Testis (tissue), 3 donors: Measurements from ENCODE around the gene CDH23. TPM values are rescaled to one million over a fixed set of nuclear protein-coding genes. Genes with fewer than 3 reads are reported as not detected.

ENCODE experiments used
- DNase-seq: peaks from one replicate; pipeline ENCODE4 v3.0.0-alpha.2; 2019
- H3K27ac ChIP-seq, 2 donors: fragments of 200-600 bp; sonication (generic); one replicate each; pipeline ENCODE4 v1.5.1; 2019
- H3K27me3 ChIP-seq: fragments of 200-600 bp; sonication (generic); one replicate; pipeline ENCODE4 v1.5.1; 2019
- H3K36me3 ChIP-seq: fragments of 200-600 bp; sonication (generic); one replicate; pipeline ENCODE4 v1.5.1; 2017; ENCODE audit warnings: low read depth; ENCODE audit errors: missing control alignments
- H3K4me1 ChIP-seq: fragments of 200-600 bp; sonication (generic); one replicate; pipeline ENCODE4 v1.5.1; 2019
- H3K4me3 ChIP-seq, 2 donors: fragments of 200-600 bp; sonication (generic); one replicate each; pipeline ENCODE4 v1.5.1; 2017 to 2019
- H3K9me3 ChIP-seq: fragments of 200-600 bp; sonication (generic); one replicate; pipeline ENCODE4 v1.5.1; 2017
- POLR2A ChIP-seq: fragments of 450-650 bp; IDR thresholded peaks from one replicate; pipeline ENCODE4 v1.6.1; 2017; ENCODE audit warnings: antibody characterized with exemption, mild to moderate bottlenecking, moderate library complexity
- WGBS, 2 donors: methylation state at CpG; one replicate each; pipeline ENCODE4 v1.1.5; 2018; 5-methylcytosine and 5-hydroxymethylcytosine counted together
- intact Hi-C: fragments of 100-400 bp; cut with DNase I; formaldehyde crosslinking; loops from one replicate; pipeline ENCODE4 v1.15.1; 2023; ENCODE audit warnings: low total_unique reads
- polyA plus RNA-seq: library from polyadenylated mRNA; stranded (reverse); fragments of 350-450 nt; fragmentation: Illumina TruSeq; extraction: RNeasy Lipid Tissue Mini Kit (QIAGEN cat#74804); gene quantifications from one replicate; pipeline ENCODE4 v1.2.3, GENCODE V29; 2014; ENCODE audit warnings: low read depth, low replicate concordance; ENCODE audit not compliant: insufficient read depth
- total RNA-seq, 2 donors: library from RNA; depleted of rRNA; stranded (reverse); fragments of >200 nt; gene quantifications; one replicate each; pipeline ENCODE4 v1.2.3, GENCODE V29; 2016
- TF ChIP-seq, protein P1 (sequence below), 3 experiments: fragments of 450-650 bp in 2 of 3; fragments of 200-600 bp in 1 of 3; sonication (generic) in 1 of 3; IDR thresholded peaks; one replicate each; pipeline ENCODE4 v1.5.1; 2016 to 2019; ENCODE audit warnings: antibody characterized with exemption in 3 of 3, mild to moderate bottlenecking in 2 of 3, moderate library complexity in 1 of 3

Gene CDH23
- total and polyA plus RNA-seq, 3 donors from 2014 or later = 29.8 to 125 (median 81.7) TPM

DNA sequence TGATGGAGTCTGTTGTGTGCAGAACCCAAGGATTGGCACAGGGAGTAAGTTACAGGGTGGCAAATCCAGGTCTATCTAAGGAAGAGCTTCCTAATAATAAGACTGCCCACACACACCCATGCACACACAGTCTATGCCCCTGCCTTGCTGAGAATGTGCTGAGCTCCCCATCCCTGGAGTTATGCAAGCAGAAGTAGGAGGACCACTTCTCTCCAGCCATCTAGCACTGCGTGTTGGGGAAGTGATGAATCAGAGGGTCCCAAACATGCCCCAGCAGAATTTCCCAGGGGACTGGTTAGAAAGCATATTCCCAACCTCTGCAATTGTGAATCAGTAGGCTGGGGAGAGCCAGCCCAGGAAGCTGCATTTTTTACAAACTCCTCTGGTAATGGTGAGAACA is 117.2 kb downstream of the CDH23 start:
- DNase-seq = no peak
- Histone ChIP-seq H3K9me3 (no peaks in the 10 kb centered on the region), H3K27me3 (no peaks in the 10 kb centered on the region), H3K4me1 (peaks cover 11% of the 10 kb centered on the region), H3K27ac (no peak overlapping the region), H3K36me3 (no peaks in the 10 kb centered on the region), H3K4me3 (no peak overlapping the region)
- TF ChIP-seq POLR2A = no peak
- TF ChIP-seq, protein P1, sequence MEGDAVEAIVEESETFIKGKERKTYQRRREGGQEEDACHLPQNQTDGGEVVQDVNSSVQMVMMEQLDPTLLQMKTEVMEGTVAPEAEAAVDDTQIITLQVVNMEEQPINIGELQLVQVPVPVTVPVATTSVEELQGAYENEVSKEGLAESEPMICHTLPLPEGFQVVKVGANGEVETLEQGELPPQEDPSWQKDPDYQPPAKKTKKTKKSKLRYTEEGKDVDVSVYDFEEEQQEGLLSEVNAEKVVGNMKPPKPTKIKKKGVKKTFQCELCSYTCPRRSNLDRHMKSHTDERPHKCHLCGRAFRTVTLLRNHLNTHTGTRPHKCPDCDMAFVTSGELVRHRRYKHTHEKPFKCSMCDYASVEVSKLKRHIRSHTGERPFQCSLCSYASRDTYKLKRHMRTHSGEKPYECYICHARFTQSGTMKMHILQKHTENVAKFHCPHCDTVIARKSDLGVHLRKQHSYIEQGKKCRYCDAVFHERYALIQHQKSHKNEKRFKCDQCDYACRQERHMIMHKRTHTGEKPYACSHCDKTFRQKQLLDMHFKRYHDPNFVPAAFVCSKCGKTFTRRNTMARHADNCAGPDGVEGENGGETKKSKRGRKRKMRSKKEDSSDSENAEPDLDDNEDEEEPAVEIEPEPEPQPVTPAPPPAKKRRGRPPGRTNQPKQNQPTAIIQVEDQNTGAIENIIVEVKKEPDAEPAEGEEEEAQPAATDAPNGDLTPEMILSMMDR (IDR thresholded peaks at IDR 0.05) = no peak
- intact Hi-C loops = no loop called here
- 83 to 100% methylated on average over 1 of the region's 1 CpG for WGBS, 2 donors

- no peak for DNase-seq
- no peaks in the 10 kb centered on the region for H3K27me3 ChIP-seq
- no peak overlapping the region for H3K4me3 ChIP-seq
- intact Hi-C loops = no loop called here
- peaks cover 11% of the 10 kb centered on the region for H3K4me1 ChIP-seq
- no peak overlapping the region for H3K27ac ChIP-seq
- no peaks in the 10 kb centered on the region for H3K9me3 ChIP-seq
- no peak for TF ChIP-seq POLR2A
- TF ChIP-seq, protein P1 (IDR thresholded peaks at IDR 0.05) = no peak
- H3K36me3 ChIP-seq = no peaks in the 10 kb centered on the region
Observed at GRCh38 chr10:71515531-71516172, 118.9 kb downstream of the CDH23 start.

DNA sequence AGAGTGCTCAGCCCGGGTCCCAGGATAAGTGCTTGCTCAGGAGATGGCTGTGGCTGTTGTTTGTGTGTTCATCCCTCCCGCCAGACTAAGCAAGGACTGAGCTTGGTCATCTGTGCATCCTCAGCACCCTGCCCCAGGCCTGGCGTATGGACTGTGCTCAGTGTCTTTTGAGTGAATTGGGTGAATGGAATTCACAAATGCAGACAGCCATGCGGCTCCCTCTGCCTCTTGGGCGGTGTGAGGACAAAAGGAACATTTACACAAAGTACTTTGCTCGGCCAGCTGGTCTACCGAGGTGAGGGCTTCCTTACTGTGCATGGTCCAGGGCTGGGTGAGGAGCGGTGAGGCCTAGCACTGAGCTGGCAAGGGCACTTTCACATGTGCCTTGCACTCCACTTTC is 120.2 kb downstream of the CDH23 start:
- Histone ChIP-seq H3K27ac (no peak overlapping the region), H3K27me3 (no peaks in the 10 kb centered on the region), H3K9me3 (no peaks in the 10 kb centered on the region), H3K4me1 (peaks cover 11% of the 10 kb centered on the region), H3K4me3 (no peak overlapping the region), H3K36me3 (no peaks in the 10 kb centered on the region)
- intact Hi-C loops = no loop called here
- WGBS, 2 donors = 89 to 93% methylated on average over 8 of the region's 8 CpGs
- TF ChIP-seq, protein P1 (IDR thresholded peaks at IDR 0.05) = no peak
- no peak for TF ChIP-seq POLR2A
- no peak for DNase-seq

DNA sequence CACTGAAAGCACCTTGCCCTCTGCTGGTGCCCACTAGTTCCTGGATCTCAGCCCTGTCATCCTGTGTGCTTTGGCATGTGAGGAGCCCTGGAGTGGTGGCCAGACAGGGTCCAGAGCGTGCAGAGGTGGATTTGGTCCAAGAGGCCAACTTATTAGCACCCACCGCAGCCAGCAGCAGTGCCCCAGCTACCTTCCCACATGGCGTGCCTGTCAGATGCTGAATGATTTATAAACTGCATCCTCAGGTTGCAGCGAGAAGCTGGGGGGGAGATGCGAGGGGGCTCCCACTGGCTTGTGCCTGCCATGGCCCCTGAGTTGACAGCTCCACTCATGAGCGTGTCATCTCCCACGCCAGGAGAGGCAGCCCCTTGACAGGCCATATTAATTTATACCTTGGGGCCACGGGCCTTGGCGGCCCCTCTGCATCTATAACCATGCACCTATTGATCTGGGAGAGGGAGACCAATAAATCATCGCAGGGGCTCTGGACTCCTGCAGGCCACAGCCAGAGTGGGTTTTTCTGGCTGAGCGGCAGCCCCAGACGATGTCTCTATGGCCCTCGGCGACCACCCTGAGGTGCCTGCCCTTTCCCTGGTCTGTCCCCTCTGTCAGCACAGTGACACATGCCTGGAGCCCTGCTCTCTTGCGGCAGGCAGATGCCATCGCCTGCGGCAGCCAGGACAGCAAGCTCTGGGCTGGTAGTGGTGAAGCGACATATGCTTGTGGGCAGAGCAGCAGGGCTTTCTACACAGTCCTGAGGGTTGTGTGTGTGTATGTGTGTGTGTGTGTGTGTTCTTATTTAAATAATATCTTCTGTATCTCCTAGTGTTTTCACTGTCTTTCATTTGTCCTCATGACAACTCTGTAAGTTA is 120.8 kb downstream of the CDH23 start:
- WGBS, 2 donors = 90 to 100% methylated on average over 1 to 18 of the region's 18 CpGs
- no peak for DNase-seq
- no peak overlapping the region for H3K4me3 ChIP-seq
- no peaks in the 10 kb centered on the region for H3K9me3 ChIP-seq
- no peaks in the 10 kb centered on the region for H3K27me3 ChIP-seq
- peaks cover 8% of the 10 kb centered on the region for H3K4me1 ChIP-seq
- intact Hi-C loops = no loop called here
- TF ChIP-seq, protein P1 (IDR thresholded peaks at IDR 0.05) = no peak
- no peak for TF ChIP-seq POLR2A
- no peaks in the 10 kb centered on the region for H3K36me3 ChIP-seq
- no peak overlapping the region for H3K27ac ChIP-seq
